Fibroblast of skin of back (primary cell): ENCODE data around the gene CLASP2.
"Not testable (repeated sequence)": the region's sequence is repeated elsewhere in the genome, so short reads cannot be mapped to it uniquely, and the experiment has no call there.

Experiments
- DNase-seq: peaks from one replicate; pipeline ENCODE4 v3.0.0-alpha.2; 2013

Gene CLASP2

GRCh38 chr3:33687406-33688010 is 30.5 kb downstream of the CLASP2 start:
- DNase-seq: peak; percentile 58

- DNase-seq: no peak
Observed at GRCh38 chr3:33682770-33683169, 35.3 kb downstream of the CLASP2 start.

GRCh38 chr3:33681667-33682066 is 36.4 kb downstream of the CLASP2 start:
- DNase-seq: no peak

- no peak for DNase-seq
Observed at GRCh38 chr3:33678073-33678472, 40.0 kb downstream of the CLASP2 start.

GRCh38 chr3:33673436-33673835 is 44.6 kb downstream of the CLASP2 start:
- DNase-seq: not testable (repeated sequence)

GRCh38 chr3:33668618-33669017 is 49.4 kb downstream of the CLASP2 start:
- DNase-seq: no peak

GRCh38 chr3:33665294-33665693 is 52.8 kb downstream of the CLASP2 start:
- no peak for DNase-seq

- peak; percentile 84 for DNase-seq
Observed at GRCh38 chr3:33664195-33664594, 53.9 kb downstream of the CLASP2 start.

GRCh38 chr3:33663042-33663441 is 55.0 kb downstream of the CLASP2 start:
- DNase-seq: peak; percentile 13

GRCh38 chr3:33659856-33660434 is 58.1 kb downstream of the CLASP2 start:
- DNase-seq: no peak

GRCh38 chr3:33658991-33659848 is 58.8 kb downstream of the CLASP2 start:
- DNase-seq: peak; percentile 43

- DNase-seq: no peak
Observed at GRCh38 chr3:33658621-33658990, 59.4 kb downstream of the CLASP2 start.

GRCh38 chr3:33658039-33658438 is 60.0 kb downstream of the CLASP2 start:
- DNase-seq: no peak

- DNase-seq: no peak
Observed at GRCh38 chr3:33652736-33653135, 65.3 kb downstream of the CLASP2 start.

- not testable (repeated sequence) for DNase-seq
Observed at GRCh38 chr3:33651101-33651500, 67.0 kb downstream of the CLASP2 start.

- DNase-seq: no peak
Observed at GRCh38 chr3:33650495-33650894, 67.6 kb downstream of the CLASP2 start.

GRCh38 chr3:33648793-33649192 is 69.3 kb downstream of the CLASP2 start:
- DNase-seq: no peak

GRCh38 chr3:33646406-33646805 is 71.6 kb downstream of the CLASP2 start:
- no peak for DNase-seq

GRCh38 chr3:33645060-33645647 is 72.9 kb downstream of the CLASP2 start:
- DNase-seq: peak; percentile 11

GRCh38 chr3:33644582-33644981 is 73.5 kb downstream of the CLASP2 start:
- DNase-seq: no peak

- DNase-seq: no peak
Observed at GRCh38 chr3:33642806-33643205, 75.2 kb downstream of the CLASP2 start.

- no peak for DNase-seq
Observed at GRCh38 chr3:33639889-33640288, 78.2 kb downstream of the CLASP2 start.

GRCh38 chr3:33637482-33637881 is 80.6 kb downstream of the CLASP2 start:
- no peak for DNase-seq
